ENCODE measurements around the gene DENND6B. TPM values are rescaled to one million over a fixed set of nuclear protein-coding genes. Genes with fewer than 3 reads are reported as not detected.
A peak's percentile ranks its signal among the peaks of the same experiment; 100 is the strongest.

DENND6B gene
- total and polyA plus RNA-seq, 4 donors = 0.86 to 1.2 (median 1.1) TPM

DNA sequence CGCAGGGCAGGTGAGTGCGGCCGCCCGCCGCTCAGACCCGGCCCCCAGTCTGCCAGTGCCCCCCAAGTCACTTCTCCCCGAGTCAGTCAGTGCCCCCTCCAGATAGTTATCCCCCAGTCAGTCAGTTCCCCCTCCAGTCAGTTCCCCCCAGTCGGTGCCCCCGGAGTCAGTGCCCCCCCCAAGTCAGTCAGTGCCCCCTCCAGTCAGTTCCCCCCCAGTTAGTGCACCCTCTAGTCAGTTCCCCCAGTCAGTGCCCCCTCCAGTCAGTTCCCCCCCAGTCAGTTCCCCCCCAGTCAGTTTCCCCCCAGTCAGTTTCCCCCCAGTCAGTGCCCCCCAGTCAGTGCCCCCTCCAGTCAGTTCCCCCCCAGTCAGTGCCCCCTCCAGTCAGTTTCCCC is 16.7 kb upstream of the DENND6B start (continued):
- TF ChIP-seq, protein P1, sequence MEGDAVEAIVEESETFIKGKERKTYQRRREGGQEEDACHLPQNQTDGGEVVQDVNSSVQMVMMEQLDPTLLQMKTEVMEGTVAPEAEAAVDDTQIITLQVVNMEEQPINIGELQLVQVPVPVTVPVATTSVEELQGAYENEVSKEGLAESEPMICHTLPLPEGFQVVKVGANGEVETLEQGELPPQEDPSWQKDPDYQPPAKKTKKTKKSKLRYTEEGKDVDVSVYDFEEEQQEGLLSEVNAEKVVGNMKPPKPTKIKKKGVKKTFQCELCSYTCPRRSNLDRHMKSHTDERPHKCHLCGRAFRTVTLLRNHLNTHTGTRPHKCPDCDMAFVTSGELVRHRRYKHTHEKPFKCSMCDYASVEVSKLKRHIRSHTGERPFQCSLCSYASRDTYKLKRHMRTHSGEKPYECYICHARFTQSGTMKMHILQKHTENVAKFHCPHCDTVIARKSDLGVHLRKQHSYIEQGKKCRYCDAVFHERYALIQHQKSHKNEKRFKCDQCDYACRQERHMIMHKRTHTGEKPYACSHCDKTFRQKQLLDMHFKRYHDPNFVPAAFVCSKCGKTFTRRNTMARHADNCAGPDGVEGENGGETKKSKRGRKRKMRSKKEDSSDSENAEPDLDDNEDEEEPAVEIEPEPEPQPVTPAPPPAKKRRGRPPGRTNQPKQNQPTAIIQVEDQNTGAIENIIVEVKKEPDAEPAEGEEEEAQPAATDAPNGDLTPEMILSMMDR (IDR thresholded peaks at IDR 0.05; ENCODE audit: low read depth, low read length, missing input control) = no peak
- TF ChIP-seq SP1 (IDR thresholded peaks at IDR 0.05) (no peak), FOXA1 (IDR thresholded peaks at IDR 0.05) (no peak)

DNA sequence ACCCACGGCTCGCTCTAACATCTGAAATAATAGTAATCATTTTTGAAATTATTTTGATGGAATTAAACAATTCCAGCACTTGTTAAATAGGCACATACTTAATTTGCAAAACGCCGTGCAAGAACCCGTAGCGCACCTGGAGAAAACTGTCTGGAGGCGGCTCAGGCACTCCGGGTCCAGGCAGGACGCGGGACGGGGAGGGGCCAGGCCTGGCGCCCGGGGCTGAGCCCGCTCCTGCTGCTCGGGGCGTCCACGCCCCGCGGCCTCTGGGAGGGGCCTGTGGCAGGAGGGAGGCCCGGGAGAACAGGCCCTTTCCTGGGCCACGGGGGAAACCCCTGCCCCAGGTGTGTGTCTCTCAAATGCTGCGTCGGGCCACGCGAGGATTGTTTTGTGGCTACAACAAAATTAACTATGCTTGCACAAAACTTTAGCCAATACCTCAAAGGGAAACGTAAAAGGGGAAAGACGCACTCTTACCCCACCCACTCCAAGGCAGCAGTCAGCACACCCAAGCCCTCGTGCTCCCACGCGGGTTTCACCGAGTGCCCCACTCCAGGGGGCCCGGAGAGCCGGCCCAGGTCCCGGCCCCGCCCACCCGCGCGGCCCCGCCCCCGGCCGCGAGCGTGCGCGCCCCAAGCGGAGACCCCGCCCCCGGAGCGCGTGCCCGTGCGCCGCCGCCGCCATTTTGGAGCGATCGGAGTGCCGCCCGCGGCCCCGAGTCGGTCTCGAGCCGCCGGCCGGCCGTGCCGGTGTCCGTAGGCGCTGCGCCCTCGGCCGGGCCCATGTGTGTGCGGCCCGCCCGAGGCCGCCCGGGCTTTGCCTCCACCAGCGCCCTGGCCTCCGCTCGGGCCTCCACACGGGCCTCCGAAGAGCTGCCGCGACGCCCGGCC is 16.1 kb upstream of the DENND6B start, which contains the start of gene PPP6R2:
Gene PPP6R2, plus strand, starts transcription at position 677 of the 890 bp plus-strand sequence. CDS start 50,582 bp downstream, outside the sequence.
- peak; percentile 95 for DNase-seq (ENCODE audit: low spot score)
- Histone ChIP-seq H3K27ac (ENCODE audit: low read depth in 1 of 2, low read length in 2 of 2) (peak within 1 kb of the TSS; percentile 73 to 75), H3K4me1 (ENCODE audit: control insufficient read depth in 4 of 4, insufficient read depth in 4 of 4, low read length in 3 of 4) (peaks cover 3 to 28% (median 16%) of the 10 kb centered on the region in 4 donors), H3K4me3 (ENCODE audit: low read depth in 1 of 3, low read length in 3 of 3) (peak within 1 kb of the TSS; percentile 59 to 89 (median 80)), H3K36me3 (ENCODE audit: control insufficient read depth in 4 of 4, insufficient read depth in 3 of 4, low read depth in 1 of 4, low read length in 3 of 4) (no peaks in the 10 kb centered on the region), H3K27me3 (ENCODE audit: control insufficient read depth in 4 of 4, insufficient read depth in 4 of 4, low read length in 3 of 4) (no peaks in the 10 kb centered on the region), H3K9me3 (ENCODE audit: control insufficient read depth in 4 of 4, low read length in 3 of 4) (no peaks in the 10 kb centered on the region), H3K9ac (ENCODE audit: low read depth in 1 of 2, low read length in 2 of 2) (peak within 1 kb of the TSS; percentile 68 to 84)
- TF ChIP-seq, protein P1 (IDR thresholded peaks at IDR 0.05; ENCODE audit: low read depth, low read length, missing input control) = no peak
- TF ChIP-seq, protein P2, sequence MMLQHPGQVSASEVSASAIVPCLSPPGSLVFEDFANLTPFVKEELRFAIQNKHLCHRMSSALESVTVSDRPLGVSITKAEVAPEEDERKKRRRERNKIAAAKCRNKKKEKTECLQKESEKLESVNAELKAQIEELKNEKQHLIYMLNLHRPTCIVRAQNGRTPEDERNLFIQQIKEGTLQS (IDR thresholded peaks at IDR 0.05) = no peak
- TF ChIP-seq TAF1 (conservative IDR thresholded peaks at IDR 0.05) (no peak), NR2F2 (IDR thresholded peaks at IDR 0.05) (no peak), RXRA (IDR thresholded peaks at IDR 0.05) (no peak), SP1 (IDR thresholded peaks at IDR 0.05) (peak; percentile 17), HNF4G (IDR thresholded peaks at IDR 0.05) (no peak), FOXA2 (IDR thresholded peaks at IDR 0.05) (no peak), JUND (IDR thresholded peaks at IDR 0.05) (no peak), HNF4A (conservative IDR thresholded peaks at IDR 0.05) (no peak), EGR1 (IDR thresholded peaks at IDR 0.05; ENCODE audit: low read depth in 2 of 2) (no peak), GABPA (IDR thresholded peaks at IDR 0.05 in 1 of 2, conservative IDR thresholded peaks at IDR 0.05 in 1 of 2) (no peak), RAD21 (IDR thresholded peaks at IDR 0.05) (peak; percentile 15 to 36), YY1 (IDR thresholded peaks at IDR 0.05) (no peak)
- TF ChIP-seq, protein P3, sequence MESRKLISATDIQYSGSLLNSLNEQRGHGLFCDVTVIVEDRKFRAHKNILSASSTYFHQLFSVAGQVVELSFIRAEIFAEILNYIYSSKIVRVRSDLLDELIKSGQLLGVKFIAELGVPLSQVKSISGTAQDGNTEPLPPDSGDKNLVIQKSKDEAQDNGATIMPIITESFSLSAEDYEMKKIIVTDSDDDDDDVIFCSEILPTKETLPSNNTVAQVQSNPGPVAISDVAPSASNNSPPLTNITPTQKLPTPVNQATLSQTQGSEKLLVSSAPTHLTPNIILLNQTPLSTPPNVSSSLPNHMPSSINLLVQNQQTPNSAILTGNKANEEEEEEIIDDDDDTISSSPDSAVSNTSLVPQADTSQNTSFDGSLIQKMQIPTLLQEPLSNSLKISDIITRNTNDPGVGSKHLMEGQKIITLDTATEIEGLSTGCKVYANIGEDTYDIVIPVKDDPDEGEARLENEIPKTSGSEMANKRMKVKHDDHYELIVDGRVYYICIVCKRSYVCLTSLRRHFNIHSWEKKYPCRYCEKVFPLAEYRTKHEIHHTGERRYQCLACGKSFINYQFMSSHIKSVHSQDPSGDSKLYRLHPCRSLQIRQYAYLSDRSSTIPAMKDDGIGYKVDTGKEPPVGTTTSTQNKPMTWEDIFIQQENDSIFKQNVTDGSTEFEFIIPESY (IDR thresholded peaks at IDR 0.05) = no peak
- TF ChIP-seq, protein P4, sequence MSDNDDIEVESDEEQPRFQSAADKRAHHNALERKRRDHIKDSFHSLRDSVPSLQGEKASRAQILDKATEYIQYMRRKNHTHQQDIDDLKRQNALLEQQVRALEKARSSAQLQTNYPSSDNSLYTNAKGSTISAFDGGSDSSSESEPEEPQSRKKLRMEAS (IDR thresholded peaks at IDR 0.05) = no peak
- TF ChIP-seq, protein P5, sequence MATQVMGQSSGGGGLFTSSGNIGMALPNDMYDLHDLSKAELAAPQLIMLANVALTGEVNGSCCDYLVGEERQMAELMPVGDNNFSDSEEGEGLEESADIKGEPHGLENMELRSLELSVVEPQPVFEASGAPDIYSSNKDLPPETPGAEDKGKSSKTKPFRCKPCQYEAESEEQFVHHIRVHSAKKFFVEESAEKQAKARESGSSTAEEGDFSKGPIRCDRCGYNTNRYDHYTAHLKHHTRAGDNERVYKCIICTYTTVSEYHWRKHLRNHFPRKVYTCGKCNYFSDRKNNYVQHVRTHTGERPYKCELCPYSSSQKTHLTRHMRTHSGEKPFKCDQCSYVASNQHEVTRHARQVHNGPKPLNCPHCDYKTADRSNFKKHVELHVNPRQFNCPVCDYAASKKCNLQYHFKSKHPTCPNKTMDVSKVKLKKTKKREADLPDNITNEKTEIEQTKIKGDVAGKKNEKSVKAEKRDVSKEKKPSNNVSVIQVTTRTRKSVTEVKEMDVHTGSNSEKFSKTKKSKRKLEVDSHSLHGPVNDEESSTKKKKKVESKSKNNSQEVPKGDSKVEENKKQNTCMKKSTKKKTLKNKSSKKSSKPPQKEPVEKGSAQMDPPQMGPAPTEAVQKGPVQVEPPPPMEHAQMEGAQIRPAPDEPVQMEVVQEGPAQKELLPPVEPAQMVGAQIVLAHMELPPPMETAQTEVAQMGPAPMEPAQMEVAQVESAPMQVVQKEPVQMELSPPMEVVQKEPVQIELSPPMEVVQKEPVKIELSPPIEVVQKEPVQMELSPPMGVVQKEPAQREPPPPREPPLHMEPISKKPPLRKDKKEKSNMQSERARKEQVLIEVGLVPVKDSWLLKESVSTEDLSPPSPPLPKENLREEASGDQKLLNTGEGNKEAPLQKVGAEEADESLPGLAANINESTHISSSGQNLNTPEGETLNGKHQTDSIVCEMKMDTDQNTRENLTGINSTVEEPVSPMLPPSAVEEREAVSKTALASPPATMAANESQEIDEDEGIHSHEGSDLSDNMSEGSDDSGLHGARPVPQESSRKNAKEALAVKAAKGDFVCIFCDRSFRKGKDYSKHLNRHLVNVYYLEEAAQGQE (IDR thresholded peaks at IDR 0.05) = no peak
- under 1% methylated on average over 87 of the region's 87 CpGs for WGBS

All from liver (tissue), 9 donors.